K562 (cell line): ENCODE measurements around the gene NMBR. TPM values are rescaled to one million over a fixed set of nuclear protein-coding genes. Genes with fewer than 3 reads are reported as not detected.

Experiments used
- CEBPG ChIP-seq, 3 experiments: fragments of 200-800 bp in 1 of 3; sonication (Bioruptor generic) in 1 of 3; sonication (generic) in 1 of 3; formaldehyde crosslinking in 1 of 3; IDR thresholded peaks in 2 of 3; conservative IDR thresholded peaks in 1 of 3; 2 replicates each; pipeline versions ENCODE4 v1.6.1 to v1.8.0; 2016 to 2022; ENCODE audit warnings: missing compliant biosample characterization in 2 of 3, missing genetic modification characterization in 2 of 3, mild to moderate bottlenecking in 1 of 3, missing genetic modification reagents in 1 of 3
- EGR1 ChIP-seq: fragments of 450-650 bp; conservative IDR thresholded peaks from 2 replicates; pipeline ENCODE4 v1.6.1; 2017; ENCODE audit warnings: mild to moderate bottlenecking
- ILF3 ChIP-seq: fragments of 450-650 bp; IDR thresholded peaks from 2 replicates; pipeline ENCODE4 v1.6.1; 2018; ENCODE audit warnings: antibody characterized with exemption, mild to moderate bottlenecking, moderate library complexity, borderline replicate concordance
- MAFK ChIP-seq: IDR thresholded peaks from 2 replicates; pipeline ENCODE4 v1.6.1; 2011; ENCODE audit warnings: low read length, improper control_type of control experiment
- NR4A1 ChIP-seq, 2 experiments: fragments of 250-450 bp in 1 of 2; fragments of 450-650 bp in 1 of 2; sonication (Bioruptor Pico) in 1 of 2; IDR thresholded peaks; 2 replicates each; pipeline versions ENCODE4 v1.4.0 to v1.6.1; 2016 to 2020; ENCODE audit warnings: mild to moderate bottlenecking in 2 of 2, missing compliant biosample characterization in 1 of 2, missing genetic modification characterization in 1 of 2, moderate library complexity in 1 of 2
- SMAD3 ChIP-seq: fragments of 450-650 bp; formaldehyde crosslinking; conservative IDR thresholded peaks from 2 replicates; pipeline ENCODE4 v1.4.0; 2020; ENCODE audit warnings: mild to moderate bottlenecking
- SRSF7 ChIP-seq: fragments of 200-400 bp; formaldehyde crosslinking; optimal IDR thresholded peaks from 2 replicates; pipeline ENCODE3; 2017; ENCODE audit warnings: mild to moderate bottlenecking, low read depth, low read length
- TFAM ChIP-seq: fragments of 250-450 bp; sonication (Bioruptor Pico); conservative IDR thresholded peaks from 2 replicates; pipeline ENCODE4 v1.5.0; 2021; ENCODE audit warnings: mild to moderate bottlenecking, moderate library complexity
- ZKSCAN1 ChIP-seq: fragments of 150-350 bp; IDR thresholded peaks from 2 replicates; pipeline ENCODE4 v1.6.1; 2016; ENCODE audit warnings: low read depth, low read length
- ZNF79 ChIP-seq: fragments of 250-450 bp; sonication (Bioruptor Pico); IDR thresholded peaks from 2 replicates; pipeline ENCODE4 v1.4.0; 2020; ENCODE audit warnings: low read depth, mild to moderate bottlenecking, moderate library complexity
- polyA plus RNA-seq, 8 experiments: library from polyadenylated mRNA; depleted of rRNA in 4 of 8; stranded (reverse) in 5 of 8; unstranded in 3 of 8; fragments of >200 nt; fragmentation: Nextera tagmentation in 2 of 8; fragmentation: Illumina TruSeq in 1 of 8; extraction: Ambion mirVana in 2 of 8; extraction: Trizol in 1 of 8; gene quantifications; 2 replicates each; pipeline versions ENCODE4 v1.2.1 to v1.2.3, GENCODE V29; 2011 to 2014; ENCODE audit warnings: inconsistent platforms in 1 of 8, missing spikeins in 1 of 8
- total RNA-seq, 7 experiments: library from RNA; depleted of rRNA in 6 of 7; stranded (reverse); fragments of >200 nt in 6 of 7; fragmentation: Illumina TruSeq in 2 of 7; extraction: Trizol in 2 of 7; gene quantifications; 2 replicates each; pipeline versions ENCODE4 v1.2.1 to v1.2.3, GENCODE V29; 2011 to 2021; ENCODE audit warnings: low replicate concordance in 1 of 7
- TF ChIP-seq, protein P1 (sequence below), 2 experiments: fragments of 450-650 bp in 1 of 2; sonication (generic) in 1 of 2; formaldehyde crosslinking in 1 of 2; IDR thresholded peaks; 2 replicates each; pipeline versions ENCODE4 v1.7.1 to v1.9.0; 2016 to 2022; ENCODE audit warnings: inconsistent platforms in 1 of 2, mild to moderate bottlenecking in 1 of 2, missing genetic modification reagents in 1 of 2
- TF ChIP-seq, protein P2 (sequence below): sonication (generic); formaldehyde crosslinking; IDR thresholded peaks from 2 replicates; pipeline ENCODE4 v1.8.1; 2022; ENCODE audit warnings: missing genetic modification reagents
- TF ChIP-seq, protein P3 (sequence below): sonication (generic); formaldehyde crosslinking; IDR thresholded peaks from 2 replicates; pipeline ENCODE4 v1.9.0; 2022; ENCODE audit warnings: mild to moderate bottlenecking, missing genetic modification reagents

NMBR gene
- total and polyA plus RNA-seq, 9 of the 15 experiments (the other 6 are each of a cell fraction or from before 2014, with no cell fraction given) = not detected

- TF ChIP-seq, protein P1, sequence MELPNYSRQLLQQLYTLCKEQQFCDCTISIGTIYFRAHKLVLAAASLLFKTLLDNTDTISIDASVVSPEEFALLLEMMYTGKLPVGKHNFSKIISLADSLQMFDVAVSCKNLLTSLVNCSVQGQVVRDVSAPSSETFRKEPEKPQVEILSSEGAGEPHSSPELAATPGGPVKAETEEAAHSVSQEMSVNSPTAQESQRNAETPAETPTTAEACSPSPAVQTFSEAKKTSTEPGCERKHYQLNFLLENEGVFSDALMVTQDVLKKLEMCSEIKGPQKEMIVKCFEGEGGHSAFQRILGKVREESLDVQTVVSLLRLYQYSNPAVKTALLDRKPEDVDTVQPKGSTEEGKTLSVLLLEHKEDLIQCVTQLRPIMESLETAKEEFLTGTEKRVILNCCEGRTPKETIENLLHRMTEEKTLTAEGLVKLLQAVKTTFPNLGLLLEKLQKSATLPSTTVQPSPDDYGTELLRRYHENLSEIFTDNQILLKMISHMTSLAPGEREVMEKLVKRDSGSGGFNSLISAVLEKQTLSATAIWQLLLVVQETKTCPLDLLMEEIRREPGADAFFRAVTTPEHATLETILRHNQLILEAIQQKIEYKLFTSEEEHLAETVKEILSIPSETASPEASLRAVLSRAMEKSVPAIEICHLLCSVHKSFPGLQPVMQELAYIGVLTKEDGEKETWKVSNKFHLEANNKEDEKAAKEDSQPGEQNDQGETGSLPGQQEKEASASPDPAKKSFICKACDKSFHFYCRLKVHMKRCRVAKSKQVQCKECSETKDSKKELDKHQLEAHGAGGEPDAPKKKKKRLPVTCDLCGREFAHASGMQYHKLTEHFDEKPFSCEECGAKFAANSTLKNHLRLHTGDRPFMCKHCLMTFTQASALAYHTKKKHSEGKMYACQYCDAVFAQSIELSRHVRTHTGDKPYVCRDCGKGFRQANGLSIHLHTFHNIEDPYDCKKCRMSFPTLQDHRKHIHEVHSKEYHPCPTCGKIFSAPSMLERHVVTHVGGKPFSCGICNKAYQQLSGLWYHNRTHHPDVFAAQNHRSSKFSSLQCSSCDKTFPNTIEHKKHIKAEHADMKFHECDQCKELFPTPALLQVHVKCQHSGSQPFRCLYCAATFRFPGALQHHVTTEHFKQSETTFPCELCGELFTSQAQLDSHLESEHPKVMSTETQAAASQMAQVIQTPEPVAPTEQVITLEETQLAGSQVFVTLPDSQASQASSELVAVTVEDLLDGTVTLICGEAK (IDR thresholded peaks at IDR 0.05) = peak; percentile 96
- TF ChIP-seq, protein P1 (CRISPR knock-in tag; IDR thresholded peaks at IDR 0.05) = no peak
- TF ChIP-seq MAFK = peak; percentile 33; the same call in 1 of the 2 replicates
- peak; percentile 83 for TF ChIP-seq ZKSCAN1
- no peak for TF ChIP-seq ZNF79 (CRISPR knock-in tag)
- TF ChIP-seq ILF3 = no peak
- TF ChIP-seq TFAM = no peak
- TF ChIP-seq NR4A1 (CRISPR knock-in tag; IDR thresholded peaks at IDR 0.05) = no peak
- TF ChIP-seq NR4A1 (tag; IDR thresholded peaks at IDR 0.05) = peak; percentile 12; the same call in 1 of the 2 replicates
- TF ChIP-seq, protein P2, sequence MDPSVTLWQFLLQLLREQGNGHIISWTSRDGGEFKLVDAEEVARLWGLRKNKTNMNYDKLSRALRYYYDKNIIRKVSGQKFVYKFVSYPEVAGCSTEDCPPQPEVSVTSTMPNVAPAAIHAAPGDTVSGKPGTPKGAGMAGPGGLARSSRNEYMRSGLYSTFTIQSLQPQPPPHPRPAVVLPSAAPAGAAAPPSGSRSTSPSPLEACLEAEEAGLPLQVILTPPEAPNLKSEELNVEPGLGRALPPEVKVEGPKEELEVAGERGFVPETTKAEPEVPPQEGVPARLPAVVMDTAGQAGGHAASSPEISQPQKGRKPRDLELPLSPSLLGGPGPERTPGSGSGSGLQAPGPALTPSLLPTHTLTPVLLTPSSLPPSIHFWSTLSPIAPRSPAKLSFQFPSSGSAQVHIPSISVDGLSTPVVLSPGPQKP (CRISPR knock-in tag) = no peak
- TF ChIP-seq, protein P3, sequence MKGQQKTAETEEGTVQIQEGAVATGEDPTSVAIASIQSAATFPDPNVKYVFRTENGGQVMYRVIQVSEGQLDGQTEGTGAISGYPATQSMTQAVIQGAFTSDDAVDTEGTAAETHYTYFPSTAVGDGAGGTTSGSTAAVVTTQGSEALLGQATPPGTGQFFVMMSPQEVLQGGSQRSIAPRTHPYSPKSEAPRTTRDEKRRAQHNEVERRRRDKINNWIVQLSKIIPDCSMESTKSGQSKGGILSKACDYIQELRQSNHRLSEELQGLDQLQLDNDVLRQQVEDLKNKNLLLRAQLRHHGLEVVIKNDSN (CRISPR knock-in tag) = no peak
- TF ChIP-seq SMAD3 (CRISPR knock-in tag) = no peak
- TF ChIP-seq CEBPG (CRISPR knock-in tag; IDR thresholded peaks at IDR 0.05) = no peak
- no peak for TF ChIP-seq CEBPG (tag; conservative IDR thresholded peaks at IDR 0.05 in 1 of 2, IDR thresholded peaks at IDR 0.05 in 1 of 2)
- peak; percentile 92 for TF ChIP-seq EGR1
- no peak for TF ChIP-seq SRSF7
Measured at GRCh38 chr6:142146828-142147662, at the start of gene NMBR, which contains the start of gene VTA1 (continued).
